OCI-LY3 (cell line): Measurements from ENCODE around the gene SH3PXD2A.

ENCODE experiments used
- EZH2phosphoT487 ChIP-seq: fragments of 200-600 bp; shearing (Covaris generic); IDR thresholded peaks from 2 replicates; pipeline ENCODE4 v1.6.1; 2018; ENCODE audit warnings: antibody characterized with exemption, mixed run types, low read depth
- TF ChIP-seq, protein P1 (sequence below): fragments of 200-600, 300-600 bp; sonication (generic); IDR thresholded peaks from 2 replicates; pipeline ENCODE4 v1.5.1; 2014; ENCODE audit warnings: antibody characterized with exemption, low read length, low read depth

DNA sequence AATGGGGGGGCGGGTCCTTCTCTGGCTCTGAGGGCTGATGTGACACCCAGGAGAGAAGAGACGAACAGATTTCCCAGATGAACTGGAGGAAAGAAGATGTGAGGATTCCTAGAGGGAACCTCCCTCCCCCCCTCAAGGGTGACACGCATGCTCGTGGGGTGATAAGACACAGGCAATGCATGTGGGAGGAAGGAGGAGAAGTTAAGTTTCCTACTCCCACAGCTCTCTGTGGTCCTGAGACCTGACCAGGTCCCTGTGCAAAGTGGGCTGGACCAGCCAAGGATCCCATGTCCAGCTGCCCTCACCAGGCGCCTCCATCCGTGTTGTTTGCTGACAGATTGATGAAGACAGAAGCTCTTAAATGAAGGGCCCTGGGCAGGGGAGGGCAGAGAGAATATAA, 112.6 kb downstream of the SH3PXD2A start:
- TF ChIP-seq, protein P1, sequence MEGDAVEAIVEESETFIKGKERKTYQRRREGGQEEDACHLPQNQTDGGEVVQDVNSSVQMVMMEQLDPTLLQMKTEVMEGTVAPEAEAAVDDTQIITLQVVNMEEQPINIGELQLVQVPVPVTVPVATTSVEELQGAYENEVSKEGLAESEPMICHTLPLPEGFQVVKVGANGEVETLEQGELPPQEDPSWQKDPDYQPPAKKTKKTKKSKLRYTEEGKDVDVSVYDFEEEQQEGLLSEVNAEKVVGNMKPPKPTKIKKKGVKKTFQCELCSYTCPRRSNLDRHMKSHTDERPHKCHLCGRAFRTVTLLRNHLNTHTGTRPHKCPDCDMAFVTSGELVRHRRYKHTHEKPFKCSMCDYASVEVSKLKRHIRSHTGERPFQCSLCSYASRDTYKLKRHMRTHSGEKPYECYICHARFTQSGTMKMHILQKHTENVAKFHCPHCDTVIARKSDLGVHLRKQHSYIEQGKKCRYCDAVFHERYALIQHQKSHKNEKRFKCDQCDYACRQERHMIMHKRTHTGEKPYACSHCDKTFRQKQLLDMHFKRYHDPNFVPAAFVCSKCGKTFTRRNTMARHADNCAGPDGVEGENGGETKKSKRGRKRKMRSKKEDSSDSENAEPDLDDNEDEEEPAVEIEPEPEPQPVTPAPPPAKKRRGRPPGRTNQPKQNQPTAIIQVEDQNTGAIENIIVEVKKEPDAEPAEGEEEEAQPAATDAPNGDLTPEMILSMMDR: no peak
- no peak for TF ChIP-seq EZH2phosphoT487
